ENCODE measurements around the gene SEL1L2.

DNA sequence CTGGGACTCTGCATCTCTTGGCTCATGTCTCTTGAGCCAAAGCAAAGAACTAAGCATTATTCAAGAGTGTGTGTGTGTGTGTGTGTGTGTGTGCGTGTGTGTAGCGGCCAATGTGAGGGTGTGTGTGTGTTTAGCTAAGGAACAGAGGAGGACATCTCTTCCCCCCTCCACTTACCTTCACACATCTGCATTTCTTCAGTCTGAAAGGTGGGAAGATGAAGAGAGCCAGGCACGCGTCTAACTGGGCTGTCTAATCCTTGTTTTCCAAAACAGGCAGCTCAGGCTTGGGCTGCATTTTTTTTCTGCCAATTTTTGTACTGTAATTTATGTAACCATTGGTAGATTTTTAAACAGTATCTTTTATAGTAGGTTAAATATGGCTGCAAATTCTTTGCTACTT is 146.1 kb downstream of the SEL1L2 start:
- TF ChIP-seq, protein P1, sequence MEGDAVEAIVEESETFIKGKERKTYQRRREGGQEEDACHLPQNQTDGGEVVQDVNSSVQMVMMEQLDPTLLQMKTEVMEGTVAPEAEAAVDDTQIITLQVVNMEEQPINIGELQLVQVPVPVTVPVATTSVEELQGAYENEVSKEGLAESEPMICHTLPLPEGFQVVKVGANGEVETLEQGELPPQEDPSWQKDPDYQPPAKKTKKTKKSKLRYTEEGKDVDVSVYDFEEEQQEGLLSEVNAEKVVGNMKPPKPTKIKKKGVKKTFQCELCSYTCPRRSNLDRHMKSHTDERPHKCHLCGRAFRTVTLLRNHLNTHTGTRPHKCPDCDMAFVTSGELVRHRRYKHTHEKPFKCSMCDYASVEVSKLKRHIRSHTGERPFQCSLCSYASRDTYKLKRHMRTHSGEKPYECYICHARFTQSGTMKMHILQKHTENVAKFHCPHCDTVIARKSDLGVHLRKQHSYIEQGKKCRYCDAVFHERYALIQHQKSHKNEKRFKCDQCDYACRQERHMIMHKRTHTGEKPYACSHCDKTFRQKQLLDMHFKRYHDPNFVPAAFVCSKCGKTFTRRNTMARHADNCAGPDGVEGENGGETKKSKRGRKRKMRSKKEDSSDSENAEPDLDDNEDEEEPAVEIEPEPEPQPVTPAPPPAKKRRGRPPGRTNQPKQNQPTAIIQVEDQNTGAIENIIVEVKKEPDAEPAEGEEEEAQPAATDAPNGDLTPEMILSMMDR (IDR thresholded peaks at IDR 0.05), result no peak
- no peak for TF ChIP-seq POLR2A (IDR thresholded peaks at IDR 0.05)

Data from sigmoid colon (tissue), 3 donors.